Kidney epithelial cell (primary cell): ENCODE results near the gene SLC35E1. TPM values are rescaled to one million over a fixed set of nuclear protein-coding genes. Genes with fewer than 3 reads are reported as not detected.

Source experiments
- DNase-seq: peaks from one replicate; pipeline ENCODE4 v3.0.0-alpha.2; 2010; ENCODE audit warnings: low read depth
- H3K27me3 ChIP-seq: 2 replicates; pipeline ENCODE4 v1.6.0; 2011; ENCODE audit warnings: low read length; ENCODE audit not compliant: control insufficient read depth, insufficient read depth
- H3K36me3 ChIP-seq: 2 replicates; pipeline ENCODE4 v1.5.1; 2011; ENCODE audit warnings: low read length; ENCODE audit not compliant: control insufficient read depth, insufficient read depth
- H3K4me3 ChIP-seq: 2 replicates; pipeline ENCODE4 v1.5.1; 2011; ENCODE audit warnings: low read depth, mild to moderate bottlenecking, control low read depth, low read length
- total RNA-seq: library from RNA; depleted of rRNA; stranded (reverse); fragments of >200 nt; gene quantifications from 2 replicates; pipeline ENCODE4 v1.2.3, GENCODE V29; 2015
- TF ChIP-seq, protein P1 (sequence below): IDR thresholded peaks from 2 replicates; pipeline ENCODE4 v1.5.1; 2011; ENCODE audit warnings: mild to moderate bottlenecking, moderate library complexity, low read length, control low read depth, inconsistent platforms; ENCODE audit not compliant: insufficient read depth, poor library complexity, severe bottlenecking

Gene SLC35E1
- total RNA-seq, 1 donor from 2014 or later: 60.9 TPM

DNA sequence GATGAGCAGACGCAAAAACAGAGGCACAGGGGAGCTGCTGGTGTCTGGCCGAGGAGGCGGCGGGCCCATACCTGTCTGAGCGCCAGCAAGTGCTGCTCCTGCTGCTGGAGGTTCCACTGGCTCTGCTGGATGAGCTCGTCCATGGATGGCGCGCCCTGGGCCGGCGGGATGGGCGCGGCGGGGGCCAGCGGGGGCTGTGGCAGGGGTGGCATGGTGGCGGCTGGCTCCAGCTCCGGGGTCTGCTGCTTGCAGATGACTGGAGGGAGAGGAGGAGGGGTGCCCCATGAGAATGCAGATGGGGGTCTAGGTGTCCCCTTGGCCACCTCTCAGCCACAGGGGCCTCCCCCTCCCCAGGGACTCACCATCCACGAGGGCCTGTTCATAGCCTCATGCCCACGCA, 36.8 kb downstream of the SLC35E1 start:
- TF ChIP-seq, protein P1, sequence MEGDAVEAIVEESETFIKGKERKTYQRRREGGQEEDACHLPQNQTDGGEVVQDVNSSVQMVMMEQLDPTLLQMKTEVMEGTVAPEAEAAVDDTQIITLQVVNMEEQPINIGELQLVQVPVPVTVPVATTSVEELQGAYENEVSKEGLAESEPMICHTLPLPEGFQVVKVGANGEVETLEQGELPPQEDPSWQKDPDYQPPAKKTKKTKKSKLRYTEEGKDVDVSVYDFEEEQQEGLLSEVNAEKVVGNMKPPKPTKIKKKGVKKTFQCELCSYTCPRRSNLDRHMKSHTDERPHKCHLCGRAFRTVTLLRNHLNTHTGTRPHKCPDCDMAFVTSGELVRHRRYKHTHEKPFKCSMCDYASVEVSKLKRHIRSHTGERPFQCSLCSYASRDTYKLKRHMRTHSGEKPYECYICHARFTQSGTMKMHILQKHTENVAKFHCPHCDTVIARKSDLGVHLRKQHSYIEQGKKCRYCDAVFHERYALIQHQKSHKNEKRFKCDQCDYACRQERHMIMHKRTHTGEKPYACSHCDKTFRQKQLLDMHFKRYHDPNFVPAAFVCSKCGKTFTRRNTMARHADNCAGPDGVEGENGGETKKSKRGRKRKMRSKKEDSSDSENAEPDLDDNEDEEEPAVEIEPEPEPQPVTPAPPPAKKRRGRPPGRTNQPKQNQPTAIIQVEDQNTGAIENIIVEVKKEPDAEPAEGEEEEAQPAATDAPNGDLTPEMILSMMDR: no peak
- no peak overlapping the region for H3K4me3 ChIP-seq
- DNase-seq: no peak
- peaks cover 4% of the 10 kb centered on the region for H3K36me3 ChIP-seq
- H3K27me3 ChIP-seq: no peaks in the 10 kb centered on the region

DNA sequence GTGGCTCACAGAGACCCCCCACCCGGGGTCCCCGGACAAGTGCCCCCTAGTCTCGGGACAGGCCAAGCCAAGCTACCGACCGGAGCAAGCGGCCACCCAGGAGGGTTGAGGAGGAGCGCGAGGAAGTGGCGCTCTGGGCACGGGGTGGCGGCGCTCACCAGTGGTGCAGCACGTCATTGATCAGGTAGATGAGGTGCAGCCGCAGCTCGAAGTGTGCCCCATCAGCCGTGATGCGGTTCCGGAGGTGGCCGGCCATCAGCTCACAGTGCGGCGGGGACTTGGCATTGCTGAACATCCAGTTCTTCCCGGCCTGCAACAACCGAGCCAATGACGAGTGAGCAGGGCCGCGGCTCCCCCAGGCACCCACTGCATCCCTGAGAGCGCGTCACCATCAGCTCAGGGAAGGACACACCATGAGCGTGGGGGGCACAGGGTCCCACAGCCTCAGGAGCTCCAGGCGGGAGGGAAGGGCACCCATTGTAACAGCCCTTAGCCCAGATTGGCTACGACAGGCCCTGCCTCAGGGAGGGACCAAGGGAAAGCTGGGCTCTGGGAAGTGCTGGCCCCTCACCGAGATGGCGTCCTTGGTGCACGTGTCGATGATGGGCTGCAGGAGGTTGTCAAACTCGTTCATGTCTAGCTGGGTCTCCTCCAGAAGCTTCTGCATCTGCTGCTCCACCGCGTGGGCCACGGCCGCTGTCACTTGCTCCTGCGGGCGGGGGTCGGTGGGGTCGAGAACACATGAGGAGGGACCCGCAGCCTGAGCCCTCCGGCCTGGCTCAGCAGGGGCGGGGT, 39.6 kb downstream of the SLC35E1 start:
- Histone ChIP-seq H3K4me3 (no peak overlapping the region), H3K36me3 (peaks cover 1% of the 10 kb centered on the region), H3K27me3 (no peaks in the 10 kb centered on the region)
- no peak for DNase-seq
- TF ChIP-seq, protein P1: no peak

DNA sequence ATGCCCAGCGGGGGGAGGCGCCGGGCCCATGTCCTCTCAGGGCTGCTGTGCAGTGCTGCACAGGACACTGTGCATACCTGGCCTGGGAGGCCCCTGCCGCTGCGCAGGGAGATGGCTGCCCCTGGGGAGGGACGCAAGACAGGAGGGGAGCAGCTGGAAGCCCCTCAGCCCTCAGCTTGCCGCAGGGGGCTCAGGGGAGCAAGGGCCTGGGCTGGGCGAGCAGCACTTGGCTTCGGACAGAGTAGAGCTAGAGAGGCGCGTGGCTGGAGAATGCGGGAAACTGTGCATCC, 40.9 kb downstream of the SLC35E1 start:
- TF ChIP-seq, protein P1: no peak

DNA sequence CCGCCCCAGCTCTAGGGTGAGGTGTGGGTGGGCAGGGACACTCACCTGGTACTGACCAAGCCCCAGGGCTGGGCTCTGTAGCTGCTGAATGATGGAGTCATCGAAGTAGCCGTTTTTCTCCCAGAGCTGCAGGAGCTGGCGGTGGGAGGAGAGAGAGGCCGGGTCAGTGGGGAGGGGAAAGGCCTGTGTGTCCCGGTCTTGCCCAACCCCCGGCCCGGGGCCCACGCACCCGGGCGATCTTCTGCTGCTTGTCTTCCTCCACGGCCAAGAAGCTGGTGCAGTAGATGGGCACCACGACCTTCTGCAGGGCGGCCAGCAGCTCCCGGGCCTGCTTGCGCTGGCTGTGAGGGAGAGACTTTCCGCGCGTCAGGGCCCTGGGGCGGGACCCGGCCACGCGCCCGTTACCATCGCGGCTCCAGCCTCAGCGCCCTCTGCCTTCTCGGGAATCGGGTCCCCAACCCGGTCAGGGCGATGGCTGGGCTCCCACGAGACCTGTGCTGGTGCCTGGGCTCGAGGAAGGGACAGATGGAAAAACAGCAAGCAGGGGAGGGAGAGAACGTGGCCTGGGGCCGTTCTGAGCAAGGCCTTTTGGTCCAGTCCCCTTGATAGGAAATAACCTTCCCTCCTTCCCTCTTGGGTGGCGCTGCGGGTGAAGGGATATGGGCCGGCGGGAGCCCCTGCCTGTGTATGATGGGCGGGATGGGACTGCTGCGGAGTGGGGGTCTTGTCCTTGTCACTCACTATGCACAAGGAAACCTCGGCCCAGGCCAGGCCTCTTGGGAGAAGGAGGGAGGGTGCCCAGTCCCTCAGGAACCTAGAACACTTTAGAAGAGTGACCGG, 41.5 kb downstream of the SLC35E1 start:
- DNase-seq: no peak
- Histone ChIP-seq H3K36me3 (peaks cover 2% of the 10 kb centered on the region), H3K27me3 (no peaks in the 10 kb centered on the region), H3K4me3 (no peak overlapping the region)
- TF ChIP-seq, protein P1: no peak

More for the DNA sequence above, 40.9 kb downstream of the SLC35E1 start:
- no peak for DNase-seq
- H3K27me3 ChIP-seq: no peaks in the 10 kb centered on the region
- peaks cover 2% of the 10 kb centered on the region for H3K36me3 ChIP-seq
- H3K4me3 ChIP-seq: no peak overlapping the region

DNA sequence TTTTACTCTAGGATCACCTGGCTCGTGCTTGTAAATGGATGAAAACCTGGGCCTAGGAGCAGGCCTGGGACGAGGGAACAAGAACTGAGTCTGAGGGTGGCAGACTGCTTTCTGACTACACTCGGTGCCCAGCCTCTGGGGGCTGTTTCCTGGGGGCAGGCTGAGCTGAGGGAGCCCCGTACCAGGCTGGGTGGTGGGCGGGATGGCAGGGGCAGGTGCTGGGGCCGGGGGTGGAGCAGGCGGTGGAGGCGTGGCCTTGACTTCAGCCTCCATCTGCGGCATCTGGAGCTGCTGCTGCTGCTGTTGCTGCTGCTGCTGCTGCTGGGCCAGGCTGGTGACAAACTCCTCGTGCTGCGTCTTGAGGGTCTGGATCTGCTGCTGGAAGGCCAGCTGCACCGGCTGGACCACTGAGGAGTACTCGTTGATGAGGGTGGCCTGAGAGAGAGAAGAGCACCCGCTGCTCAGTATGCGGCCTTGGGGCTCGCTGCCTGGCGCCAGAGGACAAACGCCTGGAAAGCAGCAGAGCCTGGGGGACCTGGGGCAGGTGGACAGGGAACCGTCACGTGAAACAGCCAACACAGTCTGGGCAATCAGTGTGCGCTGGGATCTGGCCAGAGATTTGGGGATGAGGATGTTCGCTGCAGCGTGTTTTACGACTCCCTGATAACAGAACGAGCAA, 42.6 kb downstream of the SLC35E1 start:
- peaks cover 4% of the 10 kb centered on the region for H3K36me3 ChIP-seq

More for the DNA sequence above, 42.6 kb downstream of the SLC35E1 start:
- H3K27me3 ChIP-seq: no peaks in the 10 kb centered on the region
- DNase-seq: no peak
- TF ChIP-seq, protein P1: no peak
- no peak overlapping the region for H3K4me3 ChIP-seq
